GM10266 (cell line): ENCODE data around the gene MAPK8IP3.
"Not testable (repeated sequence)": the region's sequence is repeated elsewhere in the genome, so short reads cannot be mapped to it uniquely, and the experiment has no call there.

Experiments used
- DNase-seq: peaks from one replicate; pipeline ENCODE4 v3.0.0; 2012; ENCODE audit errors: extremely low spot score
- CTCF ChIP-seq: IDR thresholded peaks from 2 replicates; pipeline ENCODE4 v1.5.1; 2012; ENCODE audit warnings: mild to moderate bottlenecking, low read depth; ENCODE audit not compliant: control insufficient read depth, insufficient read depth; ENCODE audit errors: missing control alignments

The MAPK8IP3 gene

GRCh38 chr16:1691276-1691675 is 14.7 kb upstream of the MAPK8IP3 start:
- TF ChIP-seq CTCF, result no peak
- no peak for DNase-seq

GRCh38 chr16:1691956-1692355 is 14.0 kb upstream of the MAPK8IP3 start:
- DNase-seq, result no peak

GRCh38 chr16:1696863-1697262 is 9.1 kb upstream of the MAPK8IP3 start:
- no peak for TF ChIP-seq CTCF
- DNase-seq, result no peak

More at GRCh38 chr16:1691956-1692355, 14.0 kb upstream of the MAPK8IP3 start:
- TF ChIP-seq CTCF, result no peak

- TF ChIP-seq CTCF, result no peak
- DNase-seq, result no peak
Observed at GRCh38 chr16:1698680-1699079, 7.3 kb upstream of the MAPK8IP3 start.

GRCh38 chr16:1700246-1700645 is 5.7 kb upstream of the MAPK8IP3 start:
- no peak for TF ChIP-seq CTCF
- DNase-seq, result no peak

- no peak for DNase-seq
- TF ChIP-seq CTCF, result no peak
Observed at GRCh38 chr16:1701216-1701878, 4.6 kb upstream of the MAPK8IP3 start.

GRCh38 chr16:1705324-1705687 is 689 bp upstream of the MAPK8IP3 start:
- DNase-seq, result not testable (repeated sequence)

- no peak for TF ChIP-seq CTCF
- DNase-seq, result peak; percentile 75
Observed at GRCh38 chr16:1706386-1707192, 594 bp downstream of the MAPK8IP3 start.
